Measurements from ENCODE around the gene AURKB.
"Not testable (repeated sequence)": the region's sequence is repeated elsewhere in the genome, so short reads cannot be mapped to it uniquely, and the experiment has no call there.

Gene AURKB

GRCh38 chr17:8209907-8210760 is at the start of gene AURKB:
Gene AURKB (minus strand): TSS chr17:8210575. CDS start chr17:8210224, 351 bp downstream.
- peak; percentile 96 for DNase-seq (ENCODE audit: low read depth, low spot score)

- DNase-seq (ENCODE audit: low read depth, low spot score), result no peak
These were observed 47.4 kb upstream of the AURKB start for GRCh38 chr17:8257801-8258200.

GRCh38 chr17:8256691-8257090 is 46.3 kb upstream of the AURKB start:
- no peak for DNase-seq (ENCODE audit: low read depth, low spot score)

- DNase-seq (ENCODE audit: low read depth, low spot score), result no peak
These were observed 45.9 kb upstream of the AURKB start for GRCh38 chr17:8256291-8256690.

GRCh38 chr17:8255499-8255898 is 45.1 kb upstream of the AURKB start:
- DNase-seq (ENCODE audit: low read depth, low spot score), result peak; percentile 18

- DNase-seq (ENCODE audit: low read depth, low spot score), result no peak
These were observed 44.5 kb upstream of the AURKB start for GRCh38 chr17:8254881-8255280.

- peak; percentile 36 for DNase-seq (ENCODE audit: low read depth, low spot score)
These were observed 43.4 kb upstream of the AURKB start for GRCh38 chr17:8253801-8254200.

GRCh38 chr17:8251411-8251810 is 41.0 kb upstream of the AURKB start:
- not testable (repeated sequence) for DNase-seq (ENCODE audit: low read depth, low spot score)

GRCh38 chr17:8249621-8250500 is 39.5 kb upstream of the AURKB start:
- no peak for DNase-seq (ENCODE audit: low read depth, low spot score)

- peak; percentile 96 for DNase-seq (ENCODE audit: low read depth, low spot score)
These were observed 38.6 kb upstream of the AURKB start, which contains the start of gene PFAS for GRCh38 chr17:8248751-8249607. Gene PFAS (plus strand): TSS chr17:8249289. CDS start chr17:8253938, 4,649 bp downstream.

GRCh38 chr17:8244768-8245167 is 34.4 kb upstream of the AURKB start:
- DNase-seq (ENCODE audit: low read depth, low spot score), result no peak

GRCh38 chr17:8243827-8244226 is 33.5 kb upstream of the AURKB start:
- DNase-seq (ENCODE audit: low read depth, low spot score), result no peak

GRCh38 chr17:8237886-8238285 is 27.5 kb upstream of the AURKB start:
- no peak for DNase-seq (ENCODE audit: low read depth, low spot score)

GRCh38 chr17:8237175-8237574 is 26.8 kb upstream of the AURKB start:
- no peak for DNase-seq (ENCODE audit: low read depth, low spot score)

- DNase-seq (ENCODE audit: low read depth, low spot score), result no peak
These were observed 25.3 kb upstream of the AURKB start for GRCh38 chr17:8235676-8236075.

- DNase-seq (ENCODE audit: low read depth, low spot score), result no peak
These were observed 24.2 kb upstream of the AURKB start for GRCh38 chr17:8234361-8235270.

GRCh38 chr17:8231701-8232100 is 21.3 kb upstream of the AURKB start:
- no peak for DNase-seq (ENCODE audit: low read depth, low spot score)

GRCh38 chr17:8227238-8227581 is 16.8 kb upstream of the AURKB start:
- DNase-seq (ENCODE audit: low read depth, low spot score), result no peak

- peak; percentile 97 for DNase-seq (ENCODE audit: low read depth, low spot score)
These were observed 16.3 kb upstream of the AURKB start for GRCh38 chr17:8226536-8227237.

Data from ELF-1 (cell line).